ENCODE results near the gene ZNF587.
"Not testable (repeated sequence)": the region's sequence is repeated elsewhere in the genome, so short reads cannot be mapped to it uniquely, and the experiment has no call there.

The ZNF587 gene

GRCh38 chr19:57888107-57888559 is 38.5 kb downstream of the ZNF587 start:
- FAIRE-seq: no peak

GRCh38 chr19:57888560-57889231 is 39.0 kb downstream of the ZNF587 start, which contains the start of gene ZNF814:
Gene ZNF814 (minus strand): TSS chr19:57889037. CDS start chr19:57888802, 235 bp downstream.
- no peak for FAIRE-seq

- not testable (repeated sequence) for FAIRE-seq
Observed at GRCh38 chr19:57890706-57891105, 41.0 kb downstream of the ZNF587 start.

DNA sequence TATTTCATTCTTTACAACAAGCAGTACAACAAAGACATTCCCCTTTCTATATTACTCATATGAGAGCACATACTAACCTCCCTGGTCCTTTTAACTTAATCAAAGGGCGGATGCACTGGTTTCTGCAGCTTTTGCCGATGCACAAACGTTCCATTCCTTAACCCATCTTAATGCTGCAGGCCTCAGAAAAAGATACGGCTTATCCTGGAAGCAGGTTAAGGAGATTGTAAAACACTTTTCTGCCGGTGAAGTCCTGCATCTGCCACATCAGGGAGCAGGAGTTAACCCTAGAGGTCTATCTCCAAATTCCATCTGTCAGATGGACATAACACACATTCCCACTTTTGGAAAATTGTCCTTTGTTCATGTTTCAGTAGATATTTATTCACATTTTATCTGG is 50.7 kb downstream of the ZNF587 start:
- no peak for FAIRE-seq

- no peak for FAIRE-seq
Observed at GRCh38 chr19:57903618-57904184, 54.0 kb downstream of the ZNF587 start.

DNA sequence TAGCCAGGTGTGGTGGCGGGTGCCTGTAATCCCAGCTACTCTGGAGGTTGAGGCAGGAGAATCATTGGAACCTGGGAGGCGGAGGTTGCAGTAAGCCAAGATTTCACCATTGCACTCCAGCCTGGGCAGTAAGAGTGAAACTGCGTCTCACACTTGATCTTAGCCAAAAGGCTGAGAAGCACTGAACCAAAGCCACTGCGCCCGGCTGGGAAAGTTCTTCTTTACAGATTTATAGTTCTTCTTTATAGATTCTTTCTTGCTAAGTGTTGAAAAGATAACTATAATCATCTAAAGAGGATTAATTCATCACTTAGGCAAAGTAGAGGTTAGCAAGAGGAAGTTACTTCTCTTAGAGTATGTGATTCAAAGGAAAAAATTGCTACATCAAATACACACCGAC is 55.6 kb downstream of the ZNF587 start:
- FAIRE-seq: no peak

- no peak for FAIRE-seq
Observed at GRCh38 chr19:57907394-57907793, 57.7 kb downstream of the ZNF587 start.

GRCh38 chr19:57914531-57914930 is 64.9 kb downstream of the ZNF587 start:
- no peak for FAIRE-seq

All from G401.6 (cell line).